GM18907 (cell line): ENCODE data around the gene HK2.
"Not testable (repeated sequence)": the region's sequence is repeated elsewhere in the genome, so short reads cannot be mapped to it uniquely, and the experiment has no call there.

Experiments
- ATAC-seq: cut with Tn5 transposase; IDR thresholded peaks from one replicate; pipeline ENCODE4 v1.9.1; 2021; ENCODE audit warnings: mild to moderate bottlenecking, moderate library complexity; ENCODE audit not compliant: unreplicated experiment

Gene HK2

DNA sequence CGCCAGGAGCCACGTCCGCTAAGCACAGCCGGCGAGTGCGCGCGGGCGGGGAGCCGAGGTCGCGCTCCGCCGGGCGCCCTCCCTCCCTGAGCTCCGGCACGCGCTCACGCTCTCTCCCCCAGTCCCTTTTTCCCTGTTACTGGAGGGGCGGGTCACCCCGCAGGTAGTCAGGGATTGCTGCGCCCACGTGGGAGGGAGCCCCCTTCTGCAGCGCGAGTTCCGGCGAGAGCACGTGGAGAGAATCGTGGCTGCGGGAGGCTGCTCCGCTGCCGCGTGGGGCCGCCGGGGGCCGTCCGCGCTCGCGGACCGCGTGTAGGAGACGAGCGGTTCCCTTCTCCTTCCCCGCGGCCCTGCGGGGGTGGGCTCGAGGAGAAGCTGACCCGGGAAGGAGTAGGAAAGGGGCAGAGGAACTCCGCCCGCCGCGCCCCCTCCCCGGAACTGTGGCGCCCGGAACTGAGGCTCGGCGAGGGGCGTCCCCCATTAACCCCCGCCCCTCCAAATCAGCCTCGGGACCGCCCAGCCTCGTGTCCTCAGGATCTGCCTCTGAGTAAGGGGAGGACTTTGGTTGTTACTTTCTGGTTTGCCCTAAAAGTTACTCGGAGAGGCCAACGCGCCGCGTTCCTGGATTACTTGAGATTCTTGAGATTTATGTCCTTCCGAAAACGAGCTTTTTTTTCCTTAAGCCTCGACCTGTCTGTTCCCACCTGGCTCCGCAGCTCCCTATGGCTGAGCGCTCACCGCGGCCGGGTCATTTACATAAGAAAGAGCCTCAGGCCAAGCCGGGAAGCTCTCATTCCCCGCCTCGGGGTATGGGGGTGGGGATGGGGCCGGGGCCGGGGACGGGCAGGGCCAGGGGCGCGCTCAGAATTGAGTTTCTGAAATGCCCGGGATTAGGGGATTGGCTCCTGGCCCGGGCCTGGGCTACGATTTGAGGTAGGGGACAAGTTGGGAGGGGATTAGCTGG lies 1.1 kb downstream of the HK2 start:
- ATAC-seq: peak; percentile 66

DNA sequence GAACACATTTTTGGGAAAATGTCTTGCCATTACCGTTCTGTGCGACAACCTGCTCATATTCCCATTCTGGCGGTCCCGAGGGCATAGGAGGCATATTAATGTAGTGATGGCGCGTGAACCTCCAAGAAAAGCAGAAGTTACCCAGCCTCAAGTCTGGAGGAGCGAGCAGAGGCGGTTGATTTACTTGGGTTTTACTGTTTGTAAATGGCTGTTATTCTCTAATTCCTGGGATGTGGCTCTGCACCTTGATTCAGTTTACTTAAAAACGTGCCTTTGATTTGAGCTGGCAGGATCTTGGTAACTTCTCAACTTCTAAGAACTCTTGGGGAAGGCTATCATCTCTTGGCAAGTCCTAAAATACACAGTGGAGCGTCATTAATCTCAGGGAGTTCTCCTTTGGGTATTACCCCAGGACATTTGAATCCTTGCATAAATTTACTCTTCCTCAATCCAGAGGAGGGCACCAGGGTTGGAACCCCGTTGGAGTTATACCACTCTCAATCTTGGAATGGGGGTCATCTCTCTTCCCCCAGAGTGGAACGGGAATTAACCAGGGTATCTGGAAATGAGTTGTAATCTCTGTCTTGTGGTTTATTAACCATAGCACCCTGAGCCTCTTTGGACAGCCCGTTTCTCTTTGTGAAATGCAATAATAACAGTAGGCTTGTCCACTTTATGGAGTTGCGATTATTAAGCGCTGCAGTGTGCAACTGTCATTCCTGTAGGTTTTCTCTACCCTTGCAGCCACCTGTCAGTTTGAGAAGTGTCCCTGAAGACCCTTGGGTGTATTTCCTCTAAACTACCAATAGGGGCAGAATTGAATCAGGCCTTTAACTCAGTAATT lies 2.1 kb downstream of the HK2 start:
- peak; percentile 30 for ATAC-seq

- no peak for ATAC-seq
Observed at GRCh38 chr2:74836675-74837401, 2.9 kb downstream of the HK2 start.

GRCh38 chr2:74841641-74842040 lies 7.7 kb downstream of the HK2 start:
- ATAC-seq: no peak

DNA sequence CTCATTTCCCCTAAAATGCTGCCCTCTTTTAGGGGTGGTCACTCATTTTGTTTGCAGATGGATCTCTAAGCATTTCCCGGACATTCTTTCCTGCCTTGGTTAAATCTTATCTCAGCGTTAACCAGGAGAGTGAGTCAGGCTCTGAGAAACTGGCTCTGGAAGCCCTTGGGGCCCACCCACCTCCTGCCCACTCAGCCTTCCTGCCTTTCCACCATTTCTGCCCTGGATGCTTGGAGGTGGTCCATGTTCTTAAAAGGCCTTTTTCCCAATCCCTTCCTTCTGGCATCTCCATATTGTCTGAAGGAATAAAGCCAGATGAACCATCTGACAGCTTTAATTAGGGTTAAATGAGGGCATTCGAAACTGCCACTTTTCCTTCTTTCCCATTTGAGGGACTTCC lies 9.5 kb downstream of the HK2 start:
- ATAC-seq: no peak

DNA sequence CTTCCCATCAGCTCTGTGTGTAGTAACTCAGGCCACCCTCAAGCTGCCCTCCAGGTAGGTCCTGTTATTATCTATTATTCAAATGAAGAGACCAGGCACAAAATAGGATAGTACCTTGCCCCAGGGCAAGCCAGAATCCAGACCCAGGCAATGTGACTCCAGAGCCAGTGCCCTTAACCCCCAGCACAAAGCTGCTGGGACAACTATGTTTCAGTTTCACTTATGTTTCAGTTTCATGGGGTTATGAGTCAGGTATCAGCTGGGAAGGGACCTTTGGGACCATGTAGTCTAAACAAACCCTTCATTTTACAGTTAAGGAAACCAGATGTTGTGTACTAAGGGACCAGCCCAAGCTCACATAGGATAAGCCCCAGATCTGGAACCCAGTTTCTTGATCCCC lies 10.0 kb downstream of the HK2 start:
- ATAC-seq: peak; percentile 86

GRCh38 chr2:74844752-74845151 lies 10.8 kb downstream of the HK2 start:
- no peak for ATAC-seq

DNA sequence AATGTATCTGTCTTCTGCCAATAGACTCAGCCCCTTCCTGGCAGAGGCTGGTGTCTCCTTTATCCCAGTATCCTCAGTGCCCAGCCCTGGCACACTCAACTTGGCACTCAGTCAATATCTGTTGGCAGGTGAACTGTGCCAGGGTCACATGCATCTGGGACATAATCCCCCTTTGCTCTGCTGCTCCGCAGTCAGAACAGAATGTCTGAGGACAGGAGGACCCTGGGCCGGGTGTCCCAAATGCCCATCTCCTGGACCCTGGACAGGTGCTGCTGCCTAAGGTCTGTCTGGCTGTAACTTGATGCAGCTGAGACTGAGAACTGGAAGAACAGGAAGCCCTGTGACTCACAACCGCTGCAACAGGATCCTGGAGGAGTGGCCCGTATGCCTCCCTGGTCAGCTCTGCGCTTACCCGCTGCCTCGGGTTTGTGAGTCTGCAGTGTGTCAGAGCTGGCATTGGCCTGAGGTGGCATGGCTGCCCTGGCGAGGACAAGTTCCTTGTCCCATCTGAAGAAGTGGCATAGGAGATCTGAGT lies 11.4 kb downstream of the HK2 start:
- no peak for ATAC-seq

GRCh38 chr2:74845991-74846390 lies 12.1 kb downstream of the HK2 start:
- ATAC-seq: no peak

GRCh38 chr2:74846481-74846880 lies 12.6 kb downstream of the HK2 start:
- ATAC-seq: no peak

DNA sequence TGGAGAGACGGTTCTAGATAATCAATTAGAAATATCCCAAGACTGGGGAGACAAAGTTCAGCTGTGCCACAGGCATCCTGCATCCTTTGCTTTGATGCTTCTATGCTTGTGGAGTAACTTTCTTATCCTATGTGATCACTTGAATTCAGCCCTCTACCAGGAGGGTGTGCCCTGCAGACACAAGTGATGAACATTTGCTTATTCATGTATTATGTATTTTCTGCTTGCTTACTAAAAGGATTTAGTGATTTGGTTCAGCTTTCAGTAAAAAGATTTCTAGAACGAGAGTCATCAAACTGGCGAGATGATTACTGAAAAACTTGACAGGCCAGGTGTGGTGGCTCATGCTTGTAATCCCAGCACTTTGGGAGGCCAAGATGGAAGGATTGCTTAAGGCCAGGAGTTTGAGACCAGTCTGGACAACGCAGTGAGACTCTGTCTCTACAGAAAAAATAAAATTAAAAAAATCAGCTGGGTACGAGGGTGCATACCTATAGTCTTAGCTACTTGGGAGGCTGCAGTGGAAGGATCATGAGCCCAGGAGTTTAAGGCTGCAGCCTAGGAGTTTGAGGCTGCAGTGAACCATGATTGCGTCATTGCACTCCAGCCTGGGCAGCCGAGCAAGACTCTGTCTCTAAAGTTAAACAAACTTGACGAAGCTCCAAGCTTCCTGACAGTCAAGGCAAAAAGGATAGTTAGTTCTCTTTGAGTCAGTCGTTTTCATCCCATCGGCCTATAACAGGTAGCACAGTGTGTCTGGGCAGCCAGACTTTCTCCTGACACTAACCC lies 13.3 kb downstream of the HK2 start:
- no peak for ATAC-seq

DNA sequence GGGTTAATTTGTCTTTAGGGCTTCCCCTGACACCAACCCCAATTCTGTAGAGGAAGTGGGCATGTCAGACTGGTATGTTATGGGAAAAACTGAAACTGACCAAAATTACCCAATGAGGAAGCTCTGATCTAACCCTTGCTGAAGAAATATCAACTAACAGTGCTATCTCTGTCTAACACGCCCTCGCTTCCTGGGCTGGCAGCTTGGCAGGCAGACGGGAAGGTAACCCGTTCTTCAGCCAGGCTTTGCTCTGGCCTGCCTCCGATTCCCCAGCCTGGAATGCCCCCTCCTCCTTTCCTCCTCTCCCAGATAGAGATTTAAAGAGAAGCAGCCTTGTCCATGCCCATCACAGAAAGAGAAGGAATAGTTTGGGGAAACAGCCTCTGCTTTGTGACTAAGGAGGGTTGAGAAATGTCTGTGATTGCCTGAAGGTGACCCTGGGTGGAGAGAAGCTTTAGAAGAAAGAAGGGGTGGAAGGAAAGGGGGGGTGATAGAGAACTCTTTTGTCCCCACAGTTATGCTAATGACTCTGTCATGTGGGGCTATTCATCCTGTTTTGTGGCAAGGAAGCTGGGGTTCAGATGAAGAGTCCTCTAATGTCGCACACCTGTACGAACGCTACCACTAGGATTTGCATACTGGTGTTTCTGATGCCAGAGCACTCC lies 15.4 kb downstream of the HK2 start:
- peak; percentile 90 for ATAC-seq

DNA sequence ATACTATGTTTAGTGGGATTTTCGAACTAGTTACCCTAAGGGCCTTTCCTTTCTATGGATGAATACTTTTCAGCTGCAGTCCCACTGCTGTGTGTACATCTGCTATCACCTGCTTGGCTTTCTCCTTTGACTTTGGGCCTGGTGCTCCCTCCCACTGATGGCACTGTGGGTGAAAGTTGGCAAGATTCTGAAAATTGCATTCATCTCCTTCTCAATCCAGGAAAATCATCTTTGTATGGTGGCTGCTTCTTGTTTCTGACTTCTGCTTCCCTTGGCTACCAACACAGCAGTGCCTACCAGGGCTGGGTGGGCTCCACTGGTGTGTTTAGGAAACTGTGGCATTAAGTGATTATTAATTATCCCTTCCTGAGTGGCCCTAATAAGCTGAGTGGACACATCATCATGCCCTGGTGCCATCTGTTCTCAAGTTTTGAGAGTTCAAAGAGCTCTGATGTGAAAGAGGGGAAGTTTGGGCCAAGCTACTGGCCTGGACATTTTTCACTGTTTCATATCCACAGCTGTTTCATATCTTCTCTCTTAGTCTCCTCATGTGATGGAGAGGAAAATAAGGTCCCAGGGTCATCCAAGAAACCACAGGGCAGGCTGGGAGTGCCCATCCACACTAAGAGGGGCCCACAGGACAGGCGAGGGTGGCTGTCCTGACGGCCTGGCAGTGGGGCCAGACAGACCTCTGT lies 16.7 kb downstream of the HK2 start:
- ATAC-seq: no peak

- ATAC-seq: no peak
Observed at GRCh38 chr2:74851191-74851566, 17.3 kb downstream of the HK2 start.

DNA sequence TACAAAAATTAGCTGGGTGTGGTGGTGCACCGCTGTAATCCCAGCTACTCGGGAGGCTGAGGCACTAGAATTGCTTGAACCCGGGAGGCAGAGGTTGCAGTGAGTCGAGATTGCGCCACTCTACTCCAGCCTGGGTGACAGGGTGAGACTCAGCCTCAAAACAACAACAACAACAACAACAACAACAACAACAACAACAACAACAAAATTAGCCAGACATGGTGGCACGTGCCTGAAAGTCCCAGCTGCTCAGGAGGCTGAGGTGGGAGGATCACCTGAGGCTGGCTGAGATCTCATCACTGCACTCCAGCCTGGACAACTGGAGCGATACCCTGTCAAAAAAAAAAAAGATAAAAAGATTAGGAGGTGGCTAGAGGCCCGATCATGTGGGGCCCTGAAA lies 19.4 kb downstream of the HK2 start:
- not testable (repeated sequence) for ATAC-seq

GRCh38 chr2:74854401-74854800 lies 20.5 kb downstream of the HK2 start:
- ATAC-seq: no peak

- not testable (repeated sequence) for ATAC-seq
Observed at GRCh38 chr2:74855114-74855707, 21.3 kb downstream of the HK2 start.

- no peak for ATAC-seq
Observed at GRCh38 chr2:74856004-74856578, 22.2 kb downstream of the HK2 start.
